Left ventricle myocardium inferior (tissue), 1 donor: ENCODE data around the gene ISM1. TPM values are rescaled to one million over a fixed set of nuclear protein-coding genes. Genes with fewer than 3 reads are reported as not detected.

Experiments
- DNase-seq: peaks from one replicate; pipeline ENCODE4 v3.0.0-alpha.2; 2020
- H3K27ac ChIP-seq: fragments of 200-600 bp; replicated peaks from 2 replicates; pipeline ENCODE4 v1.8.0; 2021
- H3K27me3 ChIP-seq: fragments of 200-600 bp; 2 replicates; pipeline ENCODE4 v1.8.0; 2021; ENCODE audit warnings: low read depth
- H3K36me3 ChIP-seq: fragments of 200-600 bp; 2 replicates; pipeline ENCODE4 v1.8.0; 2021
- H3K4me1 ChIP-seq: fragments of 200-600 bp; 2 replicates; pipeline ENCODE4 v1.8.0; 2021
- H3K4me3 ChIP-seq: fragments of 200-600 bp; 2 replicates; pipeline ENCODE4 v1.8.0; 2021; ENCODE audit warnings: mild to moderate bottlenecking, moderate library complexity
- H3K9me3 ChIP-seq: fragments of 200-600 bp; replicated peaks from 2 replicates; pipeline ENCODE4 v1.8.0; 2021
- intact Hi-C: fragments of 100-400 bp; cut with micrococcal nuclease; formaldehyde crosslinking; loops from one replicate; pipeline ENCODE4 v1.11.0; 2022
- total RNA-seq: library from RNA; stranded (reverse); fragmentation: NEBNext Ultra II Directional; extraction: Animal tissue kit (Norgen Biotek cat#: 25700); gene quantifications from one replicate; pipeline ENCODE4 v1.2.1, GENCODE V29; 2021
- TF ChIP-seq, protein P1 (sequence below): fragments of 200-600 bp; IDR thresholded peaks from 2 replicates; pipeline ENCODE4 v1.8.0; 2021; ENCODE audit warnings: antibody characterized with exemption, mild to moderate bottlenecking, borderline replicate concordance
- donor health status: DM: no; HTN: yes; CAD: no; lungs with severe emphysema.

ISM1 gene
- total RNA-seq, 1 donor from 2014 or later, result 1.3 TPM

DNA sequence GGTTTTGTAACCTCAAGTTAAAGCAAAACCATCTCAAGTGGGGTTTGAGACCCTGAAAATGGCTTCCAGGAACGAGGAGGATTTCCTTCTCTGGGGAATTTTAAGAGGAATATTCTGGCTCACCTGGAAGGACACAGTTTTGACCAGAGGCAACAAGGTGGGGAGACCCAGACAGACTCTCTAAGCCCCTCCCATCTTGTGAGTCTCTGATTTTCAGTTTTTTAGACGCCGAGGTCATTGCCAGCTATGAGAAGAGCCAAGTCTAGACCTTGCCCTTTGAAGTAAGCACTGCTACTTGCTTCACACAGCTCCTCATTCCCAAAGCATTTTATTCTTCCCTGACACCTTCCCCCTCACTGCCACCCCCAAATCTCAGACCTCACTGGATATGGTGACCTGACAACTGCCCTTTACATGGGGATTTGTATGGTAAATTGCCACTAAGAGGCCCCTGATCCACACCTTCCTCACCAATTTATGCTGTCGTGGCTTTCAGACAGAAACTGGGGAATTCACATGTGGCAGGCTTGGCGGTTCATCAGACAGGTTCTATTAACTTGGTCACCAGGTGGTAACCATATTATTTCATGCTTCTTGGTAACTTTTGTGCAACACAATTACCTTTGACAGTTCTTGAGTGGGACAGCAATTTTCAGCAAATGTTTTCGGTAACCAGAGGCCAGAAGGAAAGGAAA lies 116.2 kb downstream of the ISM1 start:
- DNase-seq, result no peak
- intact Hi-C loops, result no loop called here
- Histone ChIP-seq H3K4me1 (no peaks in the 10 kb centered on the region), H3K4me3 (no peak overlapping the region), H3K27ac (no peak overlapping the region), H3K36me3 (no peaks in the 10 kb centered on the region), H3K27me3 (no peaks in the 10 kb centered on the region), H3K9me3 (no peaks in the 10 kb centered on the region)
- TF ChIP-seq, protein P1, sequence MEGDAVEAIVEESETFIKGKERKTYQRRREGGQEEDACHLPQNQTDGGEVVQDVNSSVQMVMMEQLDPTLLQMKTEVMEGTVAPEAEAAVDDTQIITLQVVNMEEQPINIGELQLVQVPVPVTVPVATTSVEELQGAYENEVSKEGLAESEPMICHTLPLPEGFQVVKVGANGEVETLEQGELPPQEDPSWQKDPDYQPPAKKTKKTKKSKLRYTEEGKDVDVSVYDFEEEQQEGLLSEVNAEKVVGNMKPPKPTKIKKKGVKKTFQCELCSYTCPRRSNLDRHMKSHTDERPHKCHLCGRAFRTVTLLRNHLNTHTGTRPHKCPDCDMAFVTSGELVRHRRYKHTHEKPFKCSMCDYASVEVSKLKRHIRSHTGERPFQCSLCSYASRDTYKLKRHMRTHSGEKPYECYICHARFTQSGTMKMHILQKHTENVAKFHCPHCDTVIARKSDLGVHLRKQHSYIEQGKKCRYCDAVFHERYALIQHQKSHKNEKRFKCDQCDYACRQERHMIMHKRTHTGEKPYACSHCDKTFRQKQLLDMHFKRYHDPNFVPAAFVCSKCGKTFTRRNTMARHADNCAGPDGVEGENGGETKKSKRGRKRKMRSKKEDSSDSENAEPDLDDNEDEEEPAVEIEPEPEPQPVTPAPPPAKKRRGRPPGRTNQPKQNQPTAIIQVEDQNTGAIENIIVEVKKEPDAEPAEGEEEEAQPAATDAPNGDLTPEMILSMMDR, result no peak

DNA sequence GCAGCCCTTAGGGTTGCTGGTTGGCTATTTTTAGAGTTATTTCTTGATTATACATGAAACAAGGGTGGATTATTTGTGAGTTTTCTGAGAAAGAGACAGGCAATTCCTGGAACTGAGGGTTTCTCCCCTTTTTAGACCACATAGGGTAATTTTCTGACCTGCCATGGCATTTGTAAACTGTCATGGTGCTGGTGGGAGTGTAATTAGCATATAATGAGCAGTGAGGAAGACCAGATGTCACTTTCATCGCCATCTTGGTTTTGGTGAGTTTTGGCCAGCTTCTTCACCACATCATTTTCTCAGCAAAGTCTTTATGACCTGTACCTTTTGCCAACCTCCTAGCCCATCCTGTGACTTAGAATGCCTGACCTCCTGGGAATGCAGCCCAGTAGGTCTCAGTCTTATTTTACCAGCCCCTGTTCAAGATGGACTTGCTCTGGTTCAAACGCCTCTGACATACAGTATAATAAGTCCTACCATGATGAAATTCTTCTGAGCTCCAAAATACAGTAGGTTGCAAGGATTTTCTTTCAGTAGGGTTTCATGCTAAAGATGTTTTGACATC lies 117.1 kb downstream of the ISM1 start:
- no peak overlapping the region for H3K27ac ChIP-seq
- TF ChIP-seq, protein P1, result no peak
- no peaks in the 10 kb centered on the region for H3K9me3 ChIP-seq
- H3K27me3 ChIP-seq, result no peaks in the 10 kb centered on the region
- H3K4me3 ChIP-seq, result no peak overlapping the region
- no peaks in the 10 kb centered on the region for H3K4me1 ChIP-seq
- intact Hi-C loops, result no loop called here
- no peaks in the 10 kb centered on the region for H3K36me3 ChIP-seq
- DNase-seq, result no peak

DNA sequence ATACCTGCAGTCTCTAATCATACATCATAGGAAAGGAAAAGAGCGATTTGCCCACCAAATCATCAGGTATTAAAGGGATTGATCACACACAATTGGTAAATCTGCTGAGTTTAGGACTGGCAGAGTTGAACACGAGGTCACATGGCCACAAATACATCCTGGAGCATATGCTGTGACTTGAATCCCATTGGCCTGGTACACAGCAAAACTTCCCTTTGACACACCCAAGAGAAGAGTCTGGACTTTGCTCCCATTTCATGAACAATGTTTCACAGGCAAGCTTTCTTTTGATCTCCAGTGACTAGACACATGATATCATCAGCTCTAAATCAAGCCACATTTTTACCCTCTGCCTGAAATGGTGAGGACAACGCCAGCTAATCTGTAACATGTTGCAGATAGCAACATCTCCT lies 117.9 kb downstream of the ISM1 start:
- Histone ChIP-seq H3K27me3 (no peaks in the 10 kb centered on the region), H3K4me1 (no peaks in the 10 kb centered on the region), H3K27ac (no peak overlapping the region), H3K4me3 (no peak overlapping the region), H3K36me3 (no peaks in the 10 kb centered on the region), H3K9me3 (no peaks in the 10 kb centered on the region)
- intact Hi-C loops, result no loop called here
- TF ChIP-seq, protein P1, result no peak
- no peak for DNase-seq

DNA sequence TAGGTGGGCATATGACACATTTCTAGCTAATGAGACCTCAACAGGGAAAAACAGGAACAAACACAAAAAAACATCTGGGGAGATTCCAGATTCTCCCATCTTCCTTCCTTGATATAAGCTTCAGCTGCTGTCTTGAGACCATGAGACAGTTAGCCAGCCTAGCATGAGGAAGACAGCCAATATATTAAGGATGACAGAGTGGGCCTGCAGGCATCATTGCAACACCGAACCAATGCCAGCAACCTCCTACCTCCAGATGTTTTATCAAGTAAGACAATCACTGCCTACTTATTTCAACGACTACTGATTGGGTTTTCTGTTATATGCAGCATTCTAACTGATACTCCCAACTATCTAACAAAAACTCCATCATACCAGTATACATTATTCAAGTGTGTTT lies 119.0 kb downstream of the ISM1 start:
- DNase-seq, result no peak
- H3K27ac ChIP-seq, result no peak overlapping the region
- intact Hi-C loops, result loop anchor here (10.0 kb wide), 1 partner anchor 775 kb away; no protein-coding TSS in a partner anchor
- no peaks in the 10 kb centered on the region for H3K27me3 ChIP-seq
- H3K4me3 ChIP-seq, result no peak overlapping the region
- H3K36me3 ChIP-seq, result no peaks in the 10 kb centered on the region
- no peaks in the 10 kb centered on the region for H3K4me1 ChIP-seq
- H3K9me3 ChIP-seq, result no peaks in the 10 kb centered on the region
- TF ChIP-seq, protein P1, result no peak

DNA sequence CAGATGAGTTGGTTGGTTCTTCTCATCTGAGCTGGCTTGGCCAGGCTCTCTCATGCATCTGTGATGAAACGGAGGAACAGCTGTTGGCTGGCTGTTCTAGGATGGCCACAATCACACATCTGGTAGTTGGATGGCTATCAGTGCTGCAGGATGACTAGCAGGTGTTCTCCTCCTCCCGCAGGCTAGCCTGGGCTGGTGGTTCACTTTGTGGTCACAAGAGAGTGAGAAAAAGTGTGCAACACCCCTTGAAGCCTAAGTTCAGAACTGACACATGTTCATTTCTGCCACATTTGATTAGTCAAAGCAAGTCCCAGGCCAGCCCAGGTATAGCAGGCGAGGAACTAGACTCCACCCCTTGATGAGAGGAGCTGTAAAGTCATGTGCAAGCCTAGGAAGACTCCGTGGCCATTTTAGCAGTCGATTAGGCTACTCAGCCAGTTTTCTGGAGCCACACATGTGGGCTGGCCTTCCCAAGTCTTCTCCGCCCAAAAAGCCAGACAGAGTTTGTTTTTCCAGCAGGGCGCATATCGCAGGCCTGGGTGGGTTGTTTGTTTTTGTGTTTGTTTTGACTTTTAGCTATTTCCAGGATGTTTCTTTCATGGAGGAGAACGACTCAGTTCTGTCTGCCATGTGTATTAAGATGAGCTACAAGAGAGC lies 120.8 kb downstream of the ISM1 start:
- H3K4me1 ChIP-seq, result no peaks in the 10 kb centered on the region
- no peaks in the 10 kb centered on the region for H3K9me3 ChIP-seq
- no peak overlapping the region for H3K27ac ChIP-seq
- no peak for DNase-seq
- no peaks in the 10 kb centered on the region for H3K27me3 ChIP-seq
- H3K4me3 ChIP-seq, result no peak overlapping the region
- intact Hi-C loops, result loop anchor here (10.0 kb wide), 1 partner anchor 773 kb away; no protein-coding TSS in a partner anchor
- TF ChIP-seq, protein P1, result no peak
- no peaks in the 10 kb centered on the region for H3K36me3 ChIP-seq
